COR-L47 (cell line): ENCODE data around the gene HS6ST1.

Experiments used
- DNase-seq: peaks from one replicate; lab custom pipeline; 2025; lab: John Stamatoyannopoulos, UW

Gene HS6ST1

GRCh38 chr2:128310094-128310716, 8.5 kb downstream of the HS6ST1 start:
- no peak for DNase-seq

GRCh38 chr2:128309280-128310093, 9.2 kb downstream of the HS6ST1 start:
- DNase-seq = peak; percentile 95

- no peak for DNase-seq
Measured at GRCh38 chr2:128308889-128309279, 9.8 kb downstream of the HS6ST1 start.

GRCh38 chr2:128308284-128308731, 10.4 kb downstream of the HS6ST1 start:
- DNase-seq = no peak

- no peak for DNase-seq
Measured at GRCh38 chr2:128307595-128307994, 11.1 kb downstream of the HS6ST1 start.

GRCh38 chr2:128306931-128307460, 11.7 kb downstream of the HS6ST1 start:
- peak; percentile 31 for DNase-seq

GRCh38 chr2:128306081-128306930, 12.4 kb downstream of the HS6ST1 start:
- DNase-seq = peak; percentile 88

- peak; percentile 87 for DNase-seq
Measured at GRCh38 chr2:128305555-128306080, 13.1 kb downstream of the HS6ST1 start.

- DNase-seq = peak; percentile 91
Measured at GRCh38 chr2:128304715-128305554, 13.7 kb downstream of the HS6ST1 start.

- DNase-seq = no peak
Measured at GRCh38 chr2:128304330-128304714, 14.3 kb downstream of the HS6ST1 start.

GRCh38 chr2:128303911-128304310, 14.8 kb downstream of the HS6ST1 start:
- DNase-seq = no peak

- DNase-seq = no peak
Measured at GRCh38 chr2:128303095-128303791, 15.4 kb downstream of the HS6ST1 start.

- no peak for DNase-seq
Measured at GRCh38 chr2:128302744-128303067, 16.0 kb downstream of the HS6ST1 start.

GRCh38 chr2:128302011-128302743, 16.5 kb downstream of the HS6ST1 start:
- no peak for DNase-seq

GRCh38 chr2:128301501-128301966, 17.1 kb downstream of the HS6ST1 start:
- no peak for DNase-seq

GRCh38 chr2:128301021-128301420, 17.6 kb downstream of the HS6ST1 start:
- DNase-seq = no peak

- DNase-seq = peak; percentile 57
Measured at GRCh38 chr2:128300151-128301020, 18.3 kb downstream of the HS6ST1 start.

- DNase-seq = no peak
Measured at GRCh38 chr2:128299628-128300027, 19.0 kb downstream of the HS6ST1 start.
